K562 (cell line): ENCODE measurements around the gene ZSCAN2. TPM values are rescaled to one million over a fixed set of nuclear protein-coding genes. Genes with fewer than 3 reads are reported as not detected.

Experiments used
- ATAC-seq: fragments of 200-7000 bp; cut with Tn5 transposase; 3 replicates; pipeline ENCODE4 v1.9.1; 2020; ENCODE audit warnings: moderate library complexity
- BruUV-seq: library from RNA; stranded (reverse); fragments of 400-500 nt; replicated peaks from 2 replicates; lab custom pipeline; 2021; lab: Mats Ljungman, UMichigan
- CTCF ChIA-PET: fragments of 300-600 bp; formaldehyde crosslinking; extraction: SDS; loops from one replicate; lab custom pipeline; 2021; ENCODE audit warnings: low intra/inter-chr PET ratio; lab: Yijun Ruan, JAX
- POLR2A ChIA-PET: fragments of 300-600, 350-650 bp; sonication (Branson Sonifier 250); formaldehyde crosslinking; extraction: SDS; loops from one replicate; lab custom pipeline; 2021; ENCODE audit warnings: antibody characterized with exemption, inconsistent platforms; lab: Yijun Ruan, JAX
- DNase-seq, 4 experiments: peaks; one replicate each; pipeline versions ENCODE4 v3.0.0 to v3.0.0-alpha.2; 2011 to 2018; ENCODE audit warnings: low spot score in 3 of 4, mixed read lengths in 3 of 4; ENCODE audit errors: extremely low read depth in 1 of 4
- FAIRE-seq: peaks from 2 replicates; lab custom pipeline; 2011; peaks lifted over from hg19 to GRCh38; lab: Jason Lieb, UNC
- H2AFZ ChIP-seq: 2 replicates; pipeline ENCODE4 v1.6.0; 2011; ENCODE audit warnings: low read depth, low read length, control low read depth, inconsistent platforms
- H3K27ac ChIP-seq: fragments of 200-600 bp; 3 replicates; pipeline ENCODE4 v1.8.0; 2011; ENCODE audit warnings: low read depth, mild to moderate bottlenecking, control low read depth, inconsistent platforms, low read length, moderate library complexity, mixed read lengths; ENCODE audit errors: extremely low read depth
- H3K27me3 ChIP-seq, 2 experiments: fragments of 300-600 bp in 1 of 2; 2 replicates in 1 of 2; 3 replicates in 1 of 2; pipeline versions ENCODE4 v1.6.0 to v1.8.0; 2011; ENCODE audit warnings: inconsistent platforms in 2 of 2, low read length in 2 of 2, mild to moderate bottlenecking in 1 of 2, mixed read lengths in 1 of 2, moderate library complexity in 1 of 2; ENCODE audit not compliant: control insufficient read depth in 2 of 2, insufficient read depth in 2 of 2
- H3K36me3 ChIP-seq: fragments of 300-600 bp; 3 replicates; pipeline ENCODE4 v1.8.0; 2011; ENCODE audit warnings: mild to moderate bottlenecking, low read length, inconsistent platforms; ENCODE audit not compliant: control insufficient read depth, insufficient read depth
- H3K4me1 ChIP-seq, 2 experiments: fragments of 200-600 bp in 1 of 2; replicated peaks in 1 of 2; 2 replicates in 1 of 2; 3 replicates in 1 of 2; pipeline versions ENCODE4 v1.5.1 to v1.8.0; 2011; ENCODE audit warnings: inconsistent platforms in 2 of 2, low read length in 2 of 2, mild to moderate bottlenecking in 1 of 2, mixed read lengths in 1 of 2, moderate library complexity in 1 of 2; ENCODE audit not compliant: control insufficient read depth in 2 of 2, insufficient read depth in 2 of 2
- H3K4me2 ChIP-seq: 2 replicates; pipeline ENCODE4 v1.6.1; 2011; ENCODE audit warnings: low read length, control low read depth, inconsistent platforms, mixed read lengths; ENCODE audit not compliant: insufficient read depth
- H3K4me3 ChIP-seq: fragments of 200-600 bp; sonication (generic), shearing (Covaris generic); 2 replicates; pipeline ENCODE4 v1.5.1; 2016; ENCODE audit warnings: control low read depth, inconsistent platforms
- H3K79me2 ChIP-seq: fragments of 200-600 bp; 3 replicates; pipeline ENCODE4 v1.8.0; 2011; ENCODE audit warnings: low read length, inconsistent platforms; ENCODE audit not compliant: control insufficient read depth, insufficient read depth
- H3K9ac ChIP-seq, 2 experiments: 2 replicates each; pipeline versions ENCODE4 v1.6.0 to v1.6.1; 2011; ENCODE audit warnings: low read depth in 2 of 2, low read length in 2 of 2, control low read depth in 1 of 2, inconsistent platforms in 1 of 2, mild to moderate bottlenecking in 1 of 2, mixed read lengths in 1 of 2; ENCODE audit not compliant: insufficient read depth in 1 of 2
- H3K9me1 ChIP-seq: one replicate; pipeline ENCODE4 v1.6.0; 2011; ENCODE audit warnings: inconsistent platforms, mild to moderate bottlenecking, low read length, moderate library complexity; ENCODE audit not compliant: control insufficient read depth, insufficient read depth
- H3K9me3 ChIP-seq: replicated peaks from 2 replicates; pipeline ENCODE4 v1.5.1; 2011; ENCODE audit warnings: low read depth, low read length, inconsistent platforms; ENCODE audit not compliant: control insufficient read depth, insufficient read depth
- H4K20me1 ChIP-seq: replicated peaks from 2 replicates; pipeline ENCODE4 v1.6.1; 2011; ENCODE audit warnings: low read length, inconsistent platforms, mixed read lengths; ENCODE audit not compliant: control insufficient read depth, insufficient read depth
- DDX20 ChIP-seq: fragments of 450-650 bp; IDR thresholded peaks from 2 replicates; pipeline ENCODE4 v1.6.1; 2016; ENCODE audit warnings: missing genetic modification characterization, low read depth, mild to moderate bottlenecking, missing compliant biosample characterization, moderate library complexity
- EP300 ChIP-seq: IDR thresholded peaks from 2 replicates; pipeline ENCODE4 v1.6.1; 2012; ENCODE audit warnings: low read length, improper control_type of control experiment
- JUND ChIP-seq, 2 experiments: IDR thresholded peaks; 2 replicates in 1 of 2; 3 replicates in 1 of 2; pipeline ENCODE4 v1.6.1; 2011; ENCODE audit warnings: borderline replicate concordance in 2 of 2, low read depth in 2 of 2, low read length in 2 of 2, improper control_type of control experiment in 1 of 2, missing biosample characterization in 1 of 2, missing genetic modification characterization in 1 of 2, missing genetic modification reagents in 1 of 2
- MCM5 ChIP-seq: fragments of 450-650 bp; IDR thresholded peaks from 2 replicates; pipeline ENCODE4 v1.6.1; 2016; ENCODE audit warnings: low read depth
- NFIC ChIP-seq: fragments of 450-650 bp; IDR thresholded peaks from 2 replicates; pipeline ENCODE4 v1.6.1; 2017; ENCODE audit warnings: mild to moderate bottlenecking, inconsistent platforms
- NUFIP1 ChIP-seq: fragments of 450-650 bp; IDR thresholded peaks from 2 replicates; pipeline ENCODE4 v1.6.1; 2018; ENCODE audit not compliant: partially characterized antibody
- PCBP2 ChIP-seq: fragments of 200-400 bp; formaldehyde crosslinking; IDR thresholded peaks from 2 replicates; pipeline ENCODE4 v1.6.1; 2018; ENCODE audit warnings: low read length, low read depth, mild to moderate bottlenecking, moderate library complexity; ENCODE audit not compliant: poor library complexity, severe bottlenecking
- XRCC4 ChIP-seq: IDR thresholded peaks from one replicate; pipeline ENCODE4 v1.6.1; 2011; ENCODE audit not compliant: insufficient read depth, insufficient read length; ENCODE audit errors: extremely low read depth
- WGBS: fragments of 100-300 bp; shearing (Covaris generic); methylation state at CpG from one replicate; pipeline ENCODE4 v1.1.6; 2016; ENCODE audit warnings: low coverage, mixed read lengths; ENCODE audit not compliant: insufficient coverage; ENCODE audit errors: missing lambda C conversion rate; 5-methylcytosine and 5-hydroxymethylcytosine counted together
- in situ Hi-C: fragments of 300-500 bp; cut with MboI; formaldehyde crosslinking; loops from 4 replicates; pipeline ENCODE4 v1.15.0; 2018; ENCODE audit warnings: inconsistent platforms, mixed read lengths
- intact Hi-C: fragments of 100-400 bp; cut with micrococcal nuclease; formaldehyde crosslinking; loops from 2 replicates; pipeline ENCODE4 v1.14.2; 2022
- polyA plus RNA-seq, 8 experiments: library from polyadenylated mRNA; depleted of rRNA in 4 of 8; stranded (reverse) in 5 of 8; unstranded in 3 of 8; fragments of >200 nt; fragmentation: Nextera tagmentation in 2 of 8; fragmentation: Illumina TruSeq in 1 of 8; extraction: Ambion mirVana in 2 of 8; extraction: Trizol in 1 of 8; gene quantifications; 2 replicates each; pipeline versions ENCODE4 v1.2.1 to v1.2.3, GENCODE V29; 2011 to 2014; ENCODE audit warnings: inconsistent platforms in 1 of 8, missing spikeins in 1 of 8
- total RNA-seq, 7 experiments: library from RNA; depleted of rRNA in 6 of 7; stranded (reverse); fragments of >200 nt in 6 of 7; fragmentation: Illumina TruSeq in 2 of 7; extraction: Trizol in 2 of 7; gene quantifications; 2 replicates each; pipeline versions ENCODE4 v1.2.1 to v1.2.3, GENCODE V29; 2011 to 2021; ENCODE audit warnings: low replicate concordance in 1 of 7
- TF ChIP-seq, protein P1 (sequence below), 2 experiments: fragments of 450-650 bp in 1 of 2; sonication (generic) in 1 of 2; formaldehyde crosslinking in 1 of 2; IDR thresholded peaks in 1 of 2; conservative IDR thresholded peaks in 1 of 2; 2 replicates each; pipeline versions ENCODE4 v1.6.1 to v1.8.1; 2016 to 2023; ENCODE audit warnings: mild to moderate bottlenecking in 2 of 2, moderate library complexity in 2 of 2, inconsistent platforms in 1 of 2, missing genetic modification reagents in 1 of 2
- TF ChIP-seq, protein P2 (sequence below): fragments of 450-650 bp; formaldehyde crosslinking; IDR thresholded peaks from 2 replicates; pipeline ENCODE4 v1.4.0; 2020; ENCODE audit warnings: mild to moderate bottlenecking, moderate library complexity
- TF ChIP-seq, protein P3 (sequence below): sonication (generic); formaldehyde crosslinking; IDR thresholded peaks from 2 replicates; pipeline ENCODE4 v1.8.0; 2022; ENCODE audit warnings: mild to moderate bottlenecking, low read depth, missing genetic modification reagents

The ZSCAN2 gene
- total and polyA plus RNA-seq, 9 of the 15 experiments (the other 6 are each of a cell fraction or from before 2014, with no cell fraction given): 1.7 to 14.2 (median 6.6) TPM

- H4K20me1 ChIP-seq: no peaks in the 10 kb centered on the region
- H3K4me1 ChIP-seq: peaks cover 6 to 7% of the 10 kb centered on the region in 2 experiments; a peak in 3 of 5 replicates
- TF ChIP-seq MCM5: no peak
- TF ChIP-seq, protein P1, sequence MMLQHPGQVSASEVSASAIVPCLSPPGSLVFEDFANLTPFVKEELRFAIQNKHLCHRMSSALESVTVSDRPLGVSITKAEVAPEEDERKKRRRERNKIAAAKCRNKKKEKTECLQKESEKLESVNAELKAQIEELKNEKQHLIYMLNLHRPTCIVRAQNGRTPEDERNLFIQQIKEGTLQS (IDR thresholded peaks at IDR 0.05): 0 out of 2 replicates have a peak, but pooled peaks have one; percentile 9
- TF ChIP-seq, protein P1 (CRISPR knock-in tag; conservative IDR thresholded peaks at IDR 0.05): no peak
- WGBS: 31% methylated on average over 2 of the region's 2 CpGs
- H3K27me3 ChIP-seq: no peaks in the 10 kb centered on the region
- no peaks in the 10 kb centered on the region for H3K9me3 ChIP-seq
- no peak for DNase-seq
- H3K9me1 ChIP-seq: no peaks in the 10 kb centered on the region
- H3K4me2 ChIP-seq: no peak overlapping the region
- no peak overlapping the region for H3K27ac ChIP-seq
- no peaks in the 10 kb centered on the region for H3K79me2 ChIP-seq
- BruUV-seq: no TSS peak
- H3K4me3 ChIP-seq: no peak overlapping the region
- intact Hi-C loops (no loop called here), in situ Hi-C loops (loop anchor here (25.0 kb wide), 1 partner anchor 297 kb away; the partner anchor contains the start of gene SLC28A1)
- H3K36me3 ChIP-seq: no peaks in the 10 kb centered on the region
- ATAC-seq: no peak
- H2AFZ ChIP-seq: peak overlapping the region; percentile 18; the same call in 1 of the 2 replicates
- no peak for FAIRE-seq
- ChIA-PET CTCF (interaction anchor here (1.6 kb wide), 1 partner anchor 281 kb away, joined by 3 read pairs; no protein-coding TSS in a partner anchor), POLR2A (no interaction called here)
- H3K9ac ChIP-seq: no peak overlapping the region
Observed at GRCh38 chr15:84590406-84590805, 10.4 kb upstream of the ZSCAN2 start.

- ChIA-PET CTCF (no interaction called here), POLR2A (no interaction called here)
- Histone ChIP-seq H3K9me1 (no peaks in the 10 kb centered on the region), H3K79me2 (no peaks in the 10 kb centered on the region), H3K9me3 (no peaks in the 10 kb centered on the region), H3K9ac (no peak overlapping the region), H3K27ac (no peak overlapping the region), H3K27me3 (no peaks in the 10 kb centered on the region), H4K20me1 (no peaks in the 10 kb centered on the region), H3K4me2 (no peak overlapping the region), H3K36me3 (no peaks in the 10 kb centered on the region), H2AFZ (no peak overlapping the region), H3K4me3 (no peak overlapping the region), H3K4me1 (peaks cover 6 to 7% of the 10 kb centered on the region in 2 experiments; a peak in 3 of 5 replicates)
- BruUV-seq: no TSS peak
- FAIRE-seq (no peak), DNase-seq (no peak), ATAC-seq (no peak)
- in situ Hi-C loops (loop anchor here (25.0 kb wide), 1 partner anchor 295 kb away; the partner anchor contains the start of gene SLC28A1), intact Hi-C loops (no loop called here)
- WGBS: 79% methylated on average over 1 of the region's 1 CpG
- TF ChIP-seq XRCC4: no peak
- TF ChIP-seq, protein P2, sequence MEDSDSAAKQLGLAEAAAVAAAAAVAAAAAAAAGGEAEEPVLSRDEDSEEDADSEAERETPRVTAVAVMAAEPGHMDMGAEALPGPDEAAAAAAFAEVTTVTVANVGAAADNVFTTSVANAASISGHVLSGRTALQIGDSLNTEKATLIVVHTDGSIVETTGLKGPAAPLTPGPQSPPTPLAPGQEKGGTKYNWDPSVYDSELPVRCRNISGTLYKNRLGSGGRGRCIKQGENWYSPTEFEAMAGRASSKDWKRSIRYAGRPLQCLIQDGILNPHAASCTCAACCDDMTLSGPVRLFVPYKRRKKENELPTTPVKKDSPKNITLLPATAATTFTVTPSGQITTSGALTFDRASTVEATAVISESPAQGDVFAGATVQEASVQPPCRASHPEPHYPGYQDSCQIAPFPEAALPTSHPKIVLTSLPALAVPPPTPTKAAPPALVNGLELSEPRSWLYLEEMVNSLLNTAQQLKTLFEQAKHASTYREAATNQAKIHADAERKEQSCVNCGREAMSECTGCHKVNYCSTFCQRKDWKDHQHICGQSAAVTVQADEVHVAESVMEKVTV (CRISPR knock-in tag): no peak
- no peak for TF ChIP-seq DDX20
- TF ChIP-seq PCBP2: no peak
- TF ChIP-seq JUND (IDR thresholded peaks at IDR 0.05; ENCODE audit: borderline replicate concordance, low read depth, low read length): no peak
- no peak for TF ChIP-seq JUND (tag; IDR thresholded peaks at IDR 0.05; ENCODE audit: borderline replicate concordance, low read depth, low read length)
- no peak for TF ChIP-seq NFIC
- TF ChIP-seq, protein P3, sequence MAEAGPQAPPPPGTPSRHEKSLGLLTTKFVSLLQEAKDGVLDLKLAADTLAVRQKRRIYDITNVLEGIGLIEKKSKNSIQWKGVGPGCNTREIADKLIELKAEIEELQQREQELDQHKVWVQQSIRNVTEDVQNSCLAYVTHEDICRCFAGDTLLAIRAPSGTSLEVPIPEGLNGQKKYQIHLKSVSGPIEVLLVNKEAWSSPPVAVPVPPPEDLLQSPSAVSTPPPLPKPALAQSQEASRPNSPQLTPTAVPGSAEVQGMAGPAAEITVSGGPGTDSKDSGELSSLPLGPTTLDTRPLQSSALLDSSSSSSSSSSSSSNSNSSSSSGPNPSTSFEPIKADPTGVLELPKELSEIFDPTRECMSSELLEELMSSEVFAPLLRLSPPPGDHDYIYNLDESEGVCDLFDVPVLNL (CRISPR knock-in tag): no peak
- no peak for TF ChIP-seq EP300
- TF ChIP-seq NUFIP1: no peak
Observed at GRCh38 chr15:84591815-84592214, 9.0 kb upstream of the ZSCAN2 start.
